B cell (primary cell): ENCODE results near the gene FRYL. TPM values are rescaled to one million over a fixed set of nuclear protein-coding genes. Genes with fewer than 3 reads are reported as not detected.

ENCODE experiments used
- ATAC-seq: fragments of 200-7000 bp; cut with Tn5 transposase; one replicate; pipeline ENCODE4 v1.10.0; 2021; ENCODE audit warnings: low read depth, mild to moderate bottlenecking, moderate number of reproducible peaks, moderate library complexity
- CTCF ChIA-PET: fragments of 350-600 bp; sonication (Branson Sonifier 250); formaldehyde crosslinking; loops from one replicate; lab custom pipeline; 2021; ENCODE audit warnings: antibody characterized with exemption, inconsistent platforms; lab: Charles Lee
- POLR2A ChIA-PET: fragments of 350-600 bp; sonication (Branson Sonifier 250); formaldehyde crosslinking; loops from one replicate; lab custom pipeline; 2021; ENCODE audit warnings: antibody characterized with exemption; lab: Charles Lee
- DNase-seq: peaks from one replicate; pipeline ENCODE4 v3.0.0; 2013
- H2AFZ ChIP-seq: 2 replicates; pipeline ENCODE4 v1.6.1; 2012; ENCODE audit warnings: mild to moderate bottlenecking, low read depth, low read length; ENCODE audit not compliant: insufficient read depth, poor library complexity, severe bottlenecking
- H3K27ac ChIP-seq, 2 donors: 1 replicate in 1 of 2; 2 replicates in 1 of 2; pipeline ENCODE4 v1.5.1; 2012 to 2013; ENCODE audit warnings: low read length in 2 of 2, mild to moderate bottlenecking in 2 of 2, moderate library complexity in 1 of 2
- H3K27me3 ChIP-seq, 4 experiments: fragments of 200-600 bp in 1 of 4; sonication (generic) in 1 of 4; replicated peaks in 1 of 4; 1 replicate in 2 of 4; 2 replicates in 2 of 4; pipeline versions ENCODE4 v1.6.1 to v1.7.0; 2013 to 2016; ENCODE audit warnings: low read length in 3 of 4, mild to moderate bottlenecking in 2 of 4, mixed read lengths in 1 of 4, moderate library complexity in 1 of 4; ENCODE audit not compliant: insufficient read depth in 4 of 4, control insufficient read depth in 3 of 4; ENCODE audit errors: control extremely low read depth in 1 of 4
- H3K36me3 ChIP-seq, 2 experiments: replicated peaks in 1 of 2; 1 replicate in 1 of 2; 2 replicates in 1 of 2; pipeline versions ENCODE4 v1.6.1 to v1.7.1; 2013; ENCODE audit warnings: low read length in 1 of 2; ENCODE audit not compliant: insufficient read depth in 2 of 2, control insufficient read depth in 1 of 2; ENCODE audit errors: control extremely low read depth in 1 of 2, extremely low read depth in 1 of 2
- H3K4me1 ChIP-seq, 2 donors: fragments of 200-600 bp in 1 of 2; sonication (generic) in 1 of 2; 1 replicate in 1 of 2; 2 replicates in 1 of 2; pipeline versions ENCODE4 v1.5.1 to v1.6.1; 2013 to 2017; ENCODE audit warnings: low read length in 2 of 2; ENCODE audit not compliant: control insufficient read depth in 2 of 2, insufficient read depth in 2 of 2
- H3K4me2 ChIP-seq: replicated peaks from 2 replicates; pipeline ENCODE3; 2012; ENCODE audit warnings: mild to moderate bottlenecking, low read depth, low read length; ENCODE audit not compliant: poor library complexity, severe bottlenecking
- H3K4me3 ChIP-seq, 5 experiments: fragments of 200-600 bp in 1 of 5; sonication (generic) in 1 of 5; 1 replicate in 3 of 5; 2 replicates in 2 of 5; pipeline versions ENCODE4 v1.5.1 to v1.7.0; 2011 to 2016; ENCODE audit warnings: low read length in 4 of 5, mild to moderate bottlenecking in 4 of 5, low read depth in 2 of 5, control low read depth in 1 of 5, moderate library complexity in 1 of 5; ENCODE audit not compliant: insufficient read depth in 1 of 5; ENCODE audit errors: control extremely low read depth in 1 of 5, extremely low read depth in 1 of 5
- H3K79me2 ChIP-seq: fragments of 200-600 bp; sonication (generic); one replicate; pipeline ENCODE4 v1.6.0; 2016; ENCODE audit warnings: low read length; ENCODE audit not compliant: control insufficient read depth, insufficient read depth
- H3K9ac ChIP-seq: fragments of 200-600 bp; sonication (generic); 2 replicates; pipeline ENCODE4 v1.6.1; 2017; ENCODE audit warnings: mild to moderate bottlenecking, low read length, moderate library complexity
- H3K9me3 ChIP-seq, 3 donors: one replicate each; pipeline versions ENCODE4 v1.6.1 to v1.7.1; 2013; ENCODE audit warnings: low read length in 2 of 3; ENCODE audit not compliant: control insufficient read depth in 2 of 3, insufficient read depth in 1 of 3; ENCODE audit errors: control extremely low read depth in 1 of 3
- H4K20me1 ChIP-seq: 2 replicates; pipeline ENCODE4 v1.6.0; 2012; ENCODE audit warnings: mild to moderate bottlenecking, low read length; ENCODE audit not compliant: insufficient read depth, control insufficient read depth, poor library complexity, severe bottlenecking
- H3K27ac Mint-ChIP-seq: one replicate; pipeline ENCODE4 v1.8.0; 2021; ENCODE audit warnings: mixed read lengths
- H3K27me3 Mint-ChIP-seq: one replicate; pipeline ENCODE4 v1.8.0; 2021; ENCODE audit warnings: mixed read lengths
- H3K4me1 Mint-ChIP-seq: one replicate; pipeline ENCODE4 v1.8.0; 2021; ENCODE audit warnings: mixed read lengths
- H3K4me3 Mint-ChIP-seq: one replicate; pipeline ENCODE4 v1.8.0; 2021; ENCODE audit warnings: mixed read lengths
- H3K9me3 Mint-ChIP-seq: one replicate; pipeline ENCODE4 v1.8.0; 2022; ENCODE audit warnings: mixed read lengths; ENCODE audit not compliant: insufficient read depth
- EZH2 ChIP-seq: IDR thresholded peaks from 2 replicates; pipeline ENCODE4 v1.6.1; 2012; ENCODE audit warnings: borderline replicate concordance, low read depth, mild to moderate bottlenecking, moderate library complexity, low read length; ENCODE audit not compliant: insufficient read depth, poor library complexity, severe bottlenecking
- WGBS: methylation state at CpG from one replicate; pipeline ENCODE4 v1.1.5; 2013; ENCODE audit warnings: missing lambda C conversion rate; ENCODE audit not compliant: insufficient coverage; 5-methylcytosine and 5-hydroxymethylcytosine counted together
- intact Hi-C: fragments of 100-400 bp; cut with micrococcal nuclease; formaldehyde crosslinking; loops from one replicate; pipeline ENCODE4 v1.10.0; 2022
- polyA plus RNA-seq: library from polyadenylated mRNA; depleted of rRNA; stranded (reverse); fragments of >200 nt; gene quantifications from 2 replicates; pipeline ENCODE4 v1.2.3, GENCODE V29; 2012
- total RNA-seq, 2 donors: library from RNA; stranded (reverse); fragments of 120-200 nt in 1 of 2; gene quantifications; 1 replicate in 1 of 2; 2 replicates in 1 of 2; pipeline versions ENCODE4 v1.2.3 to v1.2.4, GENCODE V29; 2013 to 2022
- TF ChIP-seq, protein P1 (sequence below): fragments of 200-600 bp; IDR thresholded peaks from one replicate; pipeline ENCODE4 v1.8.0; 2022; ENCODE audit warnings: antibody characterized with exemption, mild to moderate bottlenecking

Gene FRYL
- total and polyA plus RNA-seq, 2 donors (not counting 1 experiment from before 2014, with no cell fraction given) = 15.5 to 138 TPM

DNA sequence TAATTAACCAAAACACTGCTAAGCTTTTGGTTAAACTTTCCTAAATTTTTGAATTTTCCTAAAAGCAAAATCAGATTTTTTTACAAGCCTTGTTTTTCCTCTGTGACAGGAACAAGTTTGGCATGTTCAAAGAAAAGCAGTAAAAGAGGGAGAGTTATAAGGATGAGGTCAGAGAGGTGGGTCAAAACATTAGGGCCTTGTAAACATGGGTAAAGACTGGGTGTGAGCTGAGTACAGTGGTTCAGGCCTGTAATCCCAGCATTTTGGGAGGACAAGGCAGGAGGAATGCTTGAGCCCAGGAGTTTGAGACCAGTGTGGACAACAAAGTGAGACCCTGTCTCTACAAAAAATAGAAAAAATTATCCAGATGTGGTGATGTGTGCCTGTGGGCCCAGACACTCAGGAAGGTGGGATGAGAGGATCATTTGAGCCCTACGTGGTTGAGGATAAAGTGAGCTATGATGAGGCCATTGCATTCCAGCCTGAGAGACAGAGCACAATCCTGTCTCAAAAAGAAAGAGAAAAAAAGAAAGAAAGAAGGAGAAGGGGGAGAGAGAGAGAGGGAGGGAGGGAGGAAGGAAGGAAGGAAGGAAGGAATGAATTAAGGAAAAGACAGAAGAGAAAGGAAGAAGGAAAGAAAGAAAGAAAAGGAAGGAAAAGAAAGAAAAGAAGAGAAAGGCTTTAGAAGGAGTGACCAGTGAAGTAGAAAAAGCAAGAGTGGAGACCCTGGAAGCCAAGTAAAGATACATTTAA lies 17.0 kb upstream of the FRYL start:
- Histone ChIP-seq H3K4me3 (no peak overlapping the region), H3K4me1 (peaks cover 24 to 31% of the 10 kb centered on the region in 2 donors), H3K4me2 (no peak overlapping the region), H4K20me1 (no peaks in the 10 kb centered on the region), H3K27me3 (no peaks in the 10 kb centered on the region), H3K9me3 (no peaks in the 10 kb centered on the region), H3K27ac (no peak overlapping the region), H3K9ac (no peak overlapping the region), H3K79me2 (no peaks in the 10 kb centered on the region), H3K36me3 (no peaks in the 10 kb centered on the region), H2AFZ (no peak overlapping the region)
- peaks cover 29% of the 10 kb centered on the region for H3K4me1 Mint-ChIP-seq
- H3K4me3 Mint-ChIP-seq = no peak overlapping the region
- intact Hi-C loops = no loop called here
- ATAC-seq (no peak), DNase-seq (no peak)
- H3K27ac Mint-ChIP-seq = no peak overlapping the region
- ChIA-PET CTCF (interaction anchor here (0.7 kb wide), 1 partner anchor 220 kb away, joined by 3 read pairs; no protein-coding TSS in a partner anchor), POLR2A (no interaction called here)
- 100% methylated on average over 1 of the region's 1 CpG for WGBS
- TF ChIP-seq EZH2 = no peak
- TF ChIP-seq, protein P1, sequence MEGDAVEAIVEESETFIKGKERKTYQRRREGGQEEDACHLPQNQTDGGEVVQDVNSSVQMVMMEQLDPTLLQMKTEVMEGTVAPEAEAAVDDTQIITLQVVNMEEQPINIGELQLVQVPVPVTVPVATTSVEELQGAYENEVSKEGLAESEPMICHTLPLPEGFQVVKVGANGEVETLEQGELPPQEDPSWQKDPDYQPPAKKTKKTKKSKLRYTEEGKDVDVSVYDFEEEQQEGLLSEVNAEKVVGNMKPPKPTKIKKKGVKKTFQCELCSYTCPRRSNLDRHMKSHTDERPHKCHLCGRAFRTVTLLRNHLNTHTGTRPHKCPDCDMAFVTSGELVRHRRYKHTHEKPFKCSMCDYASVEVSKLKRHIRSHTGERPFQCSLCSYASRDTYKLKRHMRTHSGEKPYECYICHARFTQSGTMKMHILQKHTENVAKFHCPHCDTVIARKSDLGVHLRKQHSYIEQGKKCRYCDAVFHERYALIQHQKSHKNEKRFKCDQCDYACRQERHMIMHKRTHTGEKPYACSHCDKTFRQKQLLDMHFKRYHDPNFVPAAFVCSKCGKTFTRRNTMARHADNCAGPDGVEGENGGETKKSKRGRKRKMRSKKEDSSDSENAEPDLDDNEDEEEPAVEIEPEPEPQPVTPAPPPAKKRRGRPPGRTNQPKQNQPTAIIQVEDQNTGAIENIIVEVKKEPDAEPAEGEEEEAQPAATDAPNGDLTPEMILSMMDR = no peak
- no peaks in the 10 kb centered on the region for H3K27me3 Mint-ChIP-seq
- H3K9me3 Mint-ChIP-seq = no peaks in the 10 kb centered on the region

DNA sequence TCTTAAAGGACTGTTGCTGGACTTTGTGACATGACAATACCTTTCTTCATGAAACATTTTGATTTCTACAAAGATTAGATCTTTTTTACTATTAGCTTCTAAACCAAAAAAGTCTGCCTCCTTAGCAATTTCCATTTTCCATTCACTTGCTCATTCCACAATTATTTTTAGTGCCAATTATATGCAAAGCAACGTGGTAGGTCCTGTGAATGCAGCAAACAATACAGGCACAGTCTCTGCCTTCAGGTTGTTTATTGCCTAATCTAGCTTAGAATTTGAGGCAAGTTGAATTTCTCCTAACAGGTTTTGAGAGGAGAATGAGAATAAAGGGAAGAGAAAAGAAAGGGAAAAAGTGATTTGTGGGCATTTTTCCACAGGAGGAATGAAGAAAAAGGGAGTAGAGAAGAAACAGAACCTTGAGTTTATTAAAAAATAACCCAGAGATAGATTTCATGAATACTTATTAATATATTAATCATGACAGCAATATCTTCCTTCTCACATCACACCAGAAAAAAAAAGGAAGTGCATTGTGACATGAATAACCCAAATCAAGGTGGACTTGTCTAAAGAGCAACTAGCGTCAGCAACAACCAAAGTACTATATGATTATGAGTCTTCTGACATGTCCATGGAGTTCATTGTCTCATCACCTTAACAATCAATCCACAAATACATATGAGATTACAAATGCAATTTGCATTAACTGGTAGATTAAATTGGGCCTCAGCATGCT lies 16.3 kb upstream of the FRYL start:
- intact Hi-C loops = no loop called here
- ATAC-seq (no peak), DNase-seq (no peak)
- H3K36me3 ChIP-seq = no peaks in the 10 kb centered on the region
- TF ChIP-seq, protein P1 = no peak
- TF ChIP-seq EZH2 = no peak
- ChIA-PET POLR2A (no interaction called here), CTCF (no interaction called here)
- no peaks in the 10 kb centered on the region for H3K79me2 ChIP-seq
- no peaks in the 10 kb centered on the region for H3K27me3 ChIP-seq
- no peaks in the 10 kb centered on the region for H3K9me3 Mint-ChIP-seq
- H3K4me1 Mint-ChIP-seq = peaks cover 30% of the 10 kb centered on the region
- 100% methylated on average over 1 of the region's 2 CpGs for WGBS
- no peaks in the 10 kb centered on the region for H4K20me1 ChIP-seq
- H3K27me3 Mint-ChIP-seq = no peaks in the 10 kb centered on the region
- H3K4me2 ChIP-seq = no peak overlapping the region
- no peak overlapping the region for H3K9ac ChIP-seq
- no peak overlapping the region for H3K27ac ChIP-seq
- no peak overlapping the region for H3K4me3 Mint-ChIP-seq
- no peak overlapping the region for H2AFZ ChIP-seq
- no peaks in the 10 kb centered on the region for H3K9me3 ChIP-seq
- H3K4me3 ChIP-seq = peak overlapping the region in 1 of 5 experiments; percentile 12
- peaks cover 24 to 31% of the 10 kb centered on the region in 2 donors for H3K4me1 ChIP-seq
- no peak overlapping the region for H3K27ac Mint-ChIP-seq
